Stimulated activated CD4-positive, alpha-beta T cell treated with anti-CD3 and anti-CD28 coated beads, Interleukin-1b, Interleukin-23, amount 100 ng/mL, for 4 hours (primary cell): ENCODE measurements around the gene NBAS.

Source experiments
- DNase-seq, 2 donors: peaks; one replicate each; pipeline ENCODE4 v3.0.0-alpha.2; 2020; ENCODE audit warnings: low read depth in 2 of 2

The NBAS gene

DNA sequence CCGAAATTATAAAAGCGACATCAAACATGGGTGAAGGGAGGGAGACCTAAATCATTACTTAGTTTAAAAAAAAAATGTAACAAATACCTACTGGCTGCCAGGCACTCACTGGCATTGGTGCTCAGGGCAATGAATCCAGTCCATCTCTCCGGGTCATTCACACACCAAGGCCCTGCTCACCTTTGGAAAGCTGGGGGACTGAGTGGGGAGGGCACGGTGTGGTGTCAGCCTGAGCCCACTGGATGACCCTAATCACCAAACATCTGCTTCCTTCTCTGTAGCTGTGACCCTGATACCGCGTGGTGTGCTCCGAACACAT, 30.2 kb upstream of the NBAS start:
- no peak for DNase-seq

DNA sequence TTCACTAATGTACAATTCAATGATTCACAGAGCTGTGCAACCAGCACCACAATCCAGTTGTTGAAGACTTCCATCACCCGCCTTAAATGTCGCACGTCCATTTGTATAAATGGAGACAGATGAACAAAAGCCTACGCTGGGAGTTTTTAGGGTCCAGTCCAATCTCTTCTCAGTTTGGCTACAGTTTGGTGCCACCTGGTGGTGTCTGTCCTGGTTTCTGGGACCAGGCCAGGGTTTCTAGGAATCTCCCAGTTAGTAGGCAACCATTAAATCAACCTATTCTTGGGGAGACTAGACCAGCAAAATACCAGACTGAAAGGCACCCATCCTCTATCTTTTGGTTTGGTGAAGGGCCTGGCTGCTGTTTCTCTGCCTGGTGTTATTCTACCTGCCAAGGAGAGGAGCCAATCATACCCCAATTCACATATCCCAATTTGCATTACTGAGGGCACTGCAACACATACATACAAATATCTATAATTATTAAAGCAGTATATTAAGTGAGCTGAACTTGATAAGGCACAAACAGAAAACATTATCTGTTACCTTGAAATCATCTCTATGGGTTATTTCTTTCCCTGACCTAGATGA, 27.3 kb upstream of the NBAS start:
- DNase-seq = peak in 1 of 2 donors; percentile 7

DNA sequence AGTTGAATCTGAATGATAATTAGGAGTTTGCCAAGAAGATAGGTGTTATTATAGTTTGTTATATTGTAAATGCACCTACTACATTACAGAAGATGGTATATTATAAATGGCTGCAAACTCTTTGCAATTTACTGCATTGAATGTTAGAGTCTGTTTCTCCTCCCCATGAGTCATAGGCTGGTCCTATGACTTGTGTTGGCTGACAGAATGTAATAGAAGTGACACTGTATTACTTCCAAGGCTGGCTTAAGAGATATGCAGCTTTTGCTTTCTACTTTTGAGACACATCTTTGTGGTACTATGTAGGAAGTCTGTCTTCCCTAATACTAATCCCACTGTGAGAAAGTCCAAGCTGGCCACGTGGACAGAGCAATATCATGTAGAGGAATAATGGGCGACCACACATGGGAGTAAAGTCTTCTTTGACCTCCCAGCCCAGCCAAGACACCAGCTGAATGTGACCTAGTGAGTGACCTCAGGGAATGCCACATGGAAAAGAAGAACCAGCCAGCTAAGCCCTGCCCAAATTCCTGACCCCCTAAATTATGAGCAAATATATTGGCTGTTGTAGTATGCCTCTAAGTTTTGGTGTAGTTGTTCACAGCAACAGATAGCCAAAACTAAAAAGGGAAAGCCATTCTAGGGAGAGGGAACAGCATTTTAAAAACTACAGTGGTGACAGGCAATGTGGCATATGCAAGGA, 23.8 kb upstream of the NBAS start:
- DNase-seq = no peak

DNA sequence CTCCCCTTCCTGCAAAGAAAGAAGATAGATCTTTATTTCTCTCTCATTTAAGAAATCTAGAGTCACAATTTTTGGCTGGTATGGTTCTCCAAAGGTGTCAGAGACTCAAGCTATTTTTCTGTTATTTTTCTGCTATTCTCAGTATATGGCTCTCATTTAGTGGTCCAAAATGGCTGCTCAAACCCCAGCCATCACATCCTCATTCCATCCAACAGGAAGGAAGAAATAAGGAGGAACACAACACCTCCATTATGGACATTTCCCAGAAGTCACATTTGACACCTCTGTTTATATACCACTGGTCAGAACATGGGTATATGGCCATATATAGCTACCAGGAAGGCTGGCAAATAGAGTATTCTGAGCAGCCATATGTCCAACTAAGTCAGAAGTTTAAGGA, 23.2 kb upstream of the NBAS start:
- DNase-seq = no peak

DNA sequence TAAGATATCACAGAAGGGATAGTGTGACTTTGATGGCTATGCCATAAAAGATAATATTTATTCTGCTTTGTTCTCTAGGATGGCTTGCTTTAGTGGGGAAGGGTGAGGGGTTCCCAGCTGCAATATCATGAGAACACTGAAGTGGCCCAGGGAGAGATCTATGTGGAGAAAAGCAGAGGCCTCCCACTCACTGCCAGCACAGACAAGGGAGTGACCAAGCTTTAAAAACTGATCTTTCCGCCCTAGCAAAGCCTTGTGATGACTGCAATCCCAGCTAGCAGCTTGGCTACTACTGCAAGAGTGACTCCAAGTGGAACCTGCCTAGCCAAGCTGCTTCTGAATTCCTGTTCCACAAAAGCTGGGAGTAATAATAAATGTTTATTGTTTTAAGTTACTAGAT, 22.7 kb upstream of the NBAS start:
- no peak for DNase-seq

DNA sequence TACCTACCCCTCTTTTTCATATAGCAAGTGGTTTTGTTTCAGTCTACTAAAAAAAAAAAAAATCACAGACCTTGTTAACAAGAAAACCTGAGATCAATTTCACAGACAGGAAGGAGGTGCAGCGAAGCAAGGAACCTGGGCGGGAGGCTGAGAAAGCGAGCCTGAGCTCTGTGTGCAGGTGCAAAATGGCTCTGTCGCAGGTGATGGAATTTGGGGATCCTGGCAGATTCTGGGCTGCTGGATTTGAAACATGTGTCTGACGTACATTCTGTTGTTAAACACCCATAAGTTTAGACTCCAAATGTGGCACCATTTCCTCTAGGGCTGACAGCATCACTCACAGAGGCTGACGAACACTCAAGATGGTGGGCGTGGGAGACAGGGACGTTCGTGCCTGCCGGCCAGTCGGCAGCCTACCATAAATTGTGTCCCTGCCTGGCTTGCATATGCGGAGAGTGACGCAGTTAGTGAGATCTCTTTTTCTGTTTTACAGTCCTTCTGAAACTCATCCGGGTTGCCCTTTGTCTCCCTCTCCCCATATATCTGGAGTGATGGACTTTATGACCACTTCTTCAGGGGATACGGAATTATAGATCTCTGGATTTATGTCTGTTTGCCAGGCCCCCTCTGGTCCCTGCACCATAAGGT, 21.7 kb upstream of the NBAS start:
- DNase-seq = no peak

DNA sequence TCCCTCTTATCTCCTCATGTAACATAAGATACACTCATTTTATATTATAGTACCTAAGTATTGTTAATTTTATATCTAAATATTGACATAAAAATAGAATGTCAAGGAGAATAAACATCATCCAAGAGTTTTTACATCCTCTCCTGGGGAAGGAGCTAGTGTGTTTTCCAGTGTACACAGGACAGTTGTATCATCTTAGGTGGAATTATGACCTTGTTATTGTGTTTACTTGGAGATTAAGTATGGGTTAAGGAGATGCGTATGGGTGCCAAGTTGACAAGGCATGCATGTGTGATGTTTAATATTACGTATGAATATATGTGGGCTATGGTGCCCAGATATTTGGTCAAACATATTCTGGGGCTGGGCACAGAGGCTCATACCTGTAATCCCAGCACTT, 19.3 kb upstream of the NBAS start:
- no peak for DNase-seq

DNA sequence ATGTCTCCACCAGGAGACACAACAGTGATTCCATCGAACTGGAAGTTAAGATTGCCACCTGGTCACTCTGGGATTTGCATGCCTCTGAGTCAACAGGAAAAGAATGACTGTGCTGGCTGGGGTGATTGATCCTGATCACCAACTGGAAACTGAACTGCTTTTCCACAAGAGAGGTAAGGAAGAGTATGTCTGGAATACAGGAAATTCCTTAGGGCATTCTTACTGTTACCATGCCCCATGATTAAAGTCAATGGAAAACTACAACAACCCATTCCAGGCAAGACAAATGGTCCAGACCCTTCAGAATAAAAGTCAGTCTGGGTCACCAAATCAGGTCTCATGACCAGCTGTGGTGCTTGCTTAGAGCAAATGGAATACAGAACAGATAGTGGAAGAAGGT, 18.5 kb upstream of the NBAS start:
- DNase-seq = no peak

DNA sequence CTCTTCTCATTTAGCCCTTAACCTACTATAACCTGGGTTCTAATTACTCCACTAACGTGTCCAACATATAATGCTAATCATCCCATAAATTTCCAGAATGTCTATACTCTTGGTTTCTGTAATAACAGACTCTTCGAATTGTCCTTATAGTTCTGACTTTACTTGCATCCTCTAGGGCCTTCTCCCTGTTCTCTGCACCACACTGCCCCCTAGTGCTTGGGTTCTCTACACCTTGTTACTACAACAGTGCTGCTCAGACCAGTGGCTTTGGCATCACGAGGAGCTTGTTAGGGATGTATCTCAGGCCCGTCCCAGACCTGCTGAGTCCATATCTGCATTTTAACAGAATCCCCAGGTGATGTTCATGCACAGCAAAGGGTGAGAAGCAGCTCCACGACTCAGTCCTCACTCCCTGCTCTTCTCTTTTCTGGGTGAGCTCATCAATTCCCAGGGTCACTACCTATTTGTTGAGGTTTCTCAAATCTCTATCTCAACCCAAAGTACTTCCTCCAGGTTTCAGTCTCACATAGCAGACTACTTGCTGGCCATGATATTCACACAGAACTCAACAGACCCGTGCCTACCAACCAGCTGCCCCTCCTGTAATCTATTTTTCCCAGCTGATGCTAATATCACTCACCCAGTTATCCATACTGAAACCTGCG, 16.1 kb upstream of the NBAS start:
- peak; percentile 83 to 90 for DNase-seq

DNA sequence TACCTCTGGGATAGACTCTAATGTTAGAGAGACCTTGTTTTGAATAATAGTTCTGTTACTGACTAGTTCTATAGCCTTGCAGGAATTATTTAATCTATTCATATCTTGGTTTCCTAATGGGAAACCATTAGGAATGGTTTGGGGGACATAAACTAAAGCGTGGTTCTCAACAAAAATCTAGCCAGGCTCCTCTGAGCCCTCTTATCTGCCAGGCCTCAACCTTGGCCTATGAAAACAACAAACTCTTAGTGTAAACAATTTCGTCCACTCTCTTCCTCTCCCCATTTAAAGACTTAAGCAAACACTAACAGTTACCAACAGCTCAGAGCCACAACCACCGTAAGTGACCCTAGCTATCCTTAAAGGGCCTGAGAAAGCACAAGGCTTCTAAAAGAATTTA, 10.6 kb upstream of the NBAS start:
- no peak for DNase-seq

DNA sequence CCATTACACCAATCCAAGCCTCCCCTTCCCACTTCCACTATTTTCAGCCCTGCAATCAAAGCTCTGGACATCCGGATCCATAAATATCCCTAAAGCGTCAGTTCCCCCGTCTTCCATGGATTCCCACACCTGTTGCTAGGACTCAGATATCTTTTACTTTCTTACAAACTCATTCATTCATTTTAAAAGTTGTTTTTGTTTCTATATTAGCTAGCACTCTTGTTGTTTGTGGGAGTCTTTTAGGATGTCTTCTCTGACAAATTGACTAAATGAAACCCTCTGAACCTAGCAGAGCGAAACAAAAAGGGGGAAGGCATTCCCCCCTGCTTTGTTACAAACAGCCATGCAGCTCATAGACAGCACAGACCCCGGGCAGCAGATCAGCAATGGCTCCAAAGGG, 9.0 kb upstream of the NBAS start:
- no peak for DNase-seq

DNA sequence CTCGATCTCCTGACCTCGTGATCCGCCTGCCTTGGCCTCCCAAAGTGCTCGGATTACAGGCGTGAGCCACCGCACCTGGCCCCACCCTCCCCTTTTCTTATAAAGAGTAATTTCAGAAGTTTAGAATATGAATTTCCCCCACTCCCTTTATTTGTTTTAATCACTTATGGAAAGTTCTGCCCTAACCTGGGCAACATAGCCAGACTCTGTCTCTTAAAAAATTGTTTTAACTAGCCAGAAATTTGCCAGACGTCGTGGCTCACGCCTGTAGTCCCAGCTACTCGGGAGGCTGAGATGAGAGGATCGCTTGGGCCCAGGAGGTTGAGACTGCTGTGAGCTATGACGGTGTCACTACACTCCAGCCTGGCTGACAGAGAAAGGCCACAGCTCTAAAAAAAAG, 7.7 kb upstream of the NBAS start:
- DNase-seq = no peak

DNA sequence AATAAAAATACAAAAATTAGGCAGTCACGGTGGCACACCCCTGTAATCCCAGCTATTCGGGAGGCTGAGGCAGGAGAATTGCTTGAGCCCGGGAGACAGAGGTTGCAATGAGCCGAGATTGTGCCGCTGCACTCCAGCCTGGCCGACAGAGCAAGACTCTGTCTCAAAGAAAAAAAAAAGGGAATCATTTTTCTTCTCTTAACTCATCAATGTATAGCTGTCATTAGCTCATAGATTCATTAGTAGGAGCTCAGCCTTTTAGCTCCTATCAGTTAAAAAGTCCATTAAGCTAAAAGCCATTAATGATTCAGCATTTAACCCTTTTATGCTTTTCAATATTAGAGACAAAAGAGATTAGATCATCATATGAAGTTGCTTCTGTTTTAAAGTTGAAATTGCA, 5.8 kb upstream of the NBAS start:
- DNase-seq = no peak

DNA sequence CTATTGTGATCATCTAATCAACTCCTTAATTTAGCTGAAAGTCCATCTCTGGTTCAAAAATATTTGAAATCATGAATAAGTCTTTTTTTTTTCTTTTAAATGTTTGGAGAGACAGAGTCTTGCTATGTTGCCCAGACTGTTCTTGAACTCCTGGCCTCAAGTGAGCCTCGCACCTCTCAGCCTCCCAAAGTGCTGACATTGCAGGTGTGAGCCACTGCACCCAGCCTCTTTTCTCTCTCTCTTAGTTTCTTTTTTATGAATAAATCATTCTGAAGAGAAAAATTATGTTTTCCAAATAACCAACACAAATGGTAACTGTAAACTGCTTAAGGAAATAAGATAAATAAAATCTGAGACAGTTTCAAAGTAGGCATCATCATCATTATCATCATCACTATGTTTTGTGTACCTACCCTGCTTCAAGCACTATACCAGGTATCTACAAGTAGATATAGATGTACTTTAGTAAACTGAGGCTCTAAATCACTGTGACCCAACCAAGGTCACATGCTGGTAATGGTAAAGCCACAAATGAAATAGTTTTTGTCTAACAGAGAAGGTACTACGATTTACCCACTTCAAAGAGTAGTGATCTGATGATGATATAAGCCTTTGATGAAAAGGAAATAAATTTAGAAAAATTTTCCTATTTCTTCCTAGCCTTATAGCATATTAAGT, 5.0 kb upstream of the NBAS start:
- no peak for DNase-seq

DNA sequence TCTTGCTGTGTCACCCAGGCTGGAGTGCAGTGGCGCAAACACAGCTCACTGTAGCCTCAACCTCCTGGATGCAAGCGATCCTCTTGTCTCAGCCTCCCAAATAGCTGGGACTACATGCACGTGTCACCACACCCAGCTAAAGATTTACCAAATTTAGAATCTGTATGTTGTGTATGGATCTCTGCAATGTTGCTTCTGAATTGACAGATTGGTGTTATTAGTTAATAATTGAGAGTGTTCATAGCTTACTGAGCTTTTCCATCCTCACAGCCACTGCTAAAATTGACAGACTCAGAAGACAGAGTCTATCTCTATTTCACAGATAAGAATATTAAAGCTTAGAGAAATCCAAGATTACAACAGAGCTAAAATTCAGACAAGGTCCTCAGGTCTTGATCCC, 4.3 kb upstream of the NBAS start:
- no peak for DNase-seq

DNA sequence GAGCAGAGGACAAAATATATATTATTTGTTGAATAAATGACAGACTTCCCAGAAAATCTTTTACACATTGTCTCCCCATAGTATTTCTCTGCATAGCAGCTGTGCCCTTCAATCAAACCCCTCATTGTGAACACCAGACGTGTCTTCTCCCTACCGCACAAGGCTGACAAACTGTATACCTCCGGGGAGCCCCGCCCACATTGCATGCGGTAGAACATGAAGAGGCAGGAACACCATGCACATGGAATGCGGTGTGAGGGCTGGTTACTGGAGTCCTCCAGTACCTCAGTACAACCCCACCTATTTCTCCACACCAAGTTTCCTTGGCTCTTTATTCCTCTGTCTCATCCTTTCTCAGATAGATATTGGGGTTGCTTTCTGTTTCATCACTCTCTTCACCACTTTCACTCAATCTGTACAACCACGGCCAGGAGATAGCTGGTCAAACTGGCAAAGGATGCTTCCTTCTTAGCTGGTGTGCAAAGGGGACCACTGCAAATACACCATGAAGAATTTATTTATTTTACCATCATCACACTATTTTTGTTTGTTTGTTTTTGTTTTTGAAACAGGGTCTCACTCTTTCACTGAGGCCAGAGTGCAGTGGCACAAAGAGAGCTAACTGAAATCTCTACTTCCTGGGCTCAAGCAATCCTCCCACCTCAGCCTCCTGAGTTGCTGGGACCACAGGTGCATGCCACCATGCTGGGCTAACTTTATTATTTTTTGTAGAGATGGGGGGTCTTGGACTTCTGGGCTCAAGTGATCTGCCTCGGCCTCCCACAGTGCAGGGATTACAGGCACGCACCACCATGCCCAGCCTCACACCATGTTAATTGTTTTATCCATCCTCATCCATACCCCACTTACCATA, 2.3 kb upstream of the NBAS start:
- no peak for DNase-seq

DNA sequence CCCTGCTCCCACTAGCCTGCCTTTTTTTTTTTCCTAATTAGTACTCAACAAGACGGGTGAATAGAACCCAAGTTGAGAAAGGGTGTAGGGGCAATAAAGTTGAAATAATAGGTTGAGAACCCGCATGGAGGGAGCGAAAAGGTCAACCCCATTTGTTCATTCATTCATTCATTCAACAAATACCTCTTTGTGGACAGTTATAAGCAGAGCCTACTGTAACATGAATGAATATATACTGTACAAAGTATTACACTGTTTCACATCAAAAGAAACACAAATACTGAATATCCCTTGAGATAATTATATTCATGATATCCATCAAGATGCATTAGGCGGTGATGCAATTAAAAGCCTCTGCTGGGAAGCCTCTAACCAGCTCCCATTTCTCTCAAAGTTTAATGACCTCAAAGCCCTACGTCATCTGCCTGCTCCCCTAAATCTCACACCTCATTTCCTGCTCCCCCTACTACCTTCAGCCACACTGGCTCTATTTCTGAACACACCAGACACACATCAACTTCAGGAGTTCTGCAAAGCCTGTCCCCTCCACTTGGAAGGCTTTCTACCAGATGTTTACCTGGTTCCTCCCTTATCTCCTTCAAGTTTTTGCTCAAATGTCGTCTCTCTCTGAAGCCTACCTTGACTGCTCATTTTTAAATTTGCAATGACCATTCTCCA, 1.4 kb upstream of the NBAS start:
- no peak for DNase-seq

DNA sequence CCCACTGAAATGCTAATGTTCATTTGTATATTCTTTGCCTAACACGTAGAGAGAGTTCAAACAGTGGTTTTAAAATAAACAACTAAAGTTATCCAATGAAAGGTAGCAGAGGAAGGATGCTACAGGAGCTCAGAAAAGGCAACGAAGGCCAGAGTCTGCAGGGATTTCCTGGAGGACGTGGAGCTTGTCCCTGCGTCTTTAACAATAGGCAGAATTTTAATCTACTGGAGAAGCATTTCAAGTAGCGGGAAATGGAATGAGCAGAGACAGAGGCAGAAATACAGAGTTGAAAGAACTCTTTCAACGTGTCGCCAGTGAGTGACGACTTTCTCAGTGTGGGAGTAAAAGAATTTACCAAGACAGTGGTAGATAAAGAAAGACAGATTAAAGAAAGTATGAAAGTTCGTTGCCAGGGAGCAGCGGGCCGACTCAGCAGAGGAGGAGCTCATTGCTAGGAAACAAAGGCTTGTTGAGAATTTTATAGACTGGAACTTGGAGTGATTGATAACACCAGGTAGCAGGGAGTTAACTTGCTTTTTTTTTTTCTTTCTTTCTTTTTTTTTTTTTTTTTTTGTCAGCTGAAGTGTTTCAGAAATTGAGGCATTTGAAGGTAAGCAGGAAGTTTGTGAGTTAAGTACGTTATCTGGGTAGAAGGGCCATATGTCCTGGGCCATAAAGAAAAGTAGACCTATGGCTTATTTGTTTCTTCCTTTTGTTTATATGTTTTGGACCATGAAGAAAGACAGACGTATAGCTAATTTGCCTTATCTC, 625 bp upstream of the NBAS start:
- DNase-seq = peak; percentile 7 to 24

DNA sequence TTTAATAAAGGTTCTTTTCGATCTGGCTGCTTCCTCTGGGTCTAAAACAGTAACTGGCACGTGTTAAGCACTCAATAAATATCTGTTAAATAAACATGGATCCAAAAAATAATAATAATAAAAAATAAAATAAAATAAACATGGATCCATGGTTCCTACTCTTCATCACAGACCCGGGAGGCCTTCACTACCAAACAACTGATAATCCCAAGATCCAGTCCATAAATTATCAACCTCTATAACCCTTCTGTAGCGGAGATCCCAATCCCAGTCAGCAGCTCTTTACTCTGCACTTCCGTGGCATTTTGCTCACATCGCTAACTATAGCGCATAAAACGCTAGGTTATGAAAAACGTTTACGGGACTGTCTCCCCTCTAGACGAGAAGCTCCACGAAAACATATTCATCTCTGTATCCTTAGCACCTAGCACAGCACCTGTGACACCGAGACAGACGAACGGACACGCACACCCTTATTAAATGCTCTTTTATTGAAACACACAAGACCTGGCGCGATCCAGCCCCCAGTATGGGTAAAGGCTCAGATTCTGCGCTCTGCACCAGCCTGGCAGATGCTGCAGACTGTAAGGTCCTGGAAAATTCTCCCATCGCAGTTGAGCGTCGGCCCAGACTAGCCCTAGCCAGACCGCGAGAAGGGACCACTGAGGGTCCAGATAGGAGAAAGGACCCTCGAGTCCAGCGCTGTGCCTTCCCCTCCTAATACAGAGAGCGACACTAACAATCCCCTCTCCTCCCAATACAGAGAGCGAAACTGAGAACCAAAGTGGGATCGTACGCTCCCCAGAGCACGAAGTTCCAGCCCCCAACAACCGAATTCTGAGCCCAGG, 770 bp downstream of the NBAS start:
- DNase-seq = no peak
